SK-N-SH (cell line): ENCODE data around the gene TBC1D2B.
"Not testable (repeated sequence)": the region's sequence is repeated elsewhere in the genome, so short reads cannot be mapped to it uniquely, and the experiment has no call there.

Experiments used
- CTCF ChIP-seq: fragments of 200-600 bp; sonication (generic); IDR thresholded peaks from 2 replicates; pipeline ENCODE4 v1.6.1; 2017; ENCODE audit warnings: antibody characterized with exemption, mild to moderate bottlenecking, moderate library complexity
- FOXJ3 ChIP-seq: sonication (generic); formaldehyde crosslinking; IDR thresholded peaks from 2 replicates; pipeline ENCODE4 v1.5.1; 2020; ENCODE audit warnings: mild to moderate bottlenecking, missing genetic modification reagents
- NFIC ChIP-seq: IDR thresholded peaks from 2 replicates; pipeline ENCODE4 v1.4.0; 2012; ENCODE audit warnings: borderline replicate concordance
- RAD21 ChIP-seq: IDR thresholded peaks from 2 replicates; pipeline ENCODE4 v1.6.1; 2012; ENCODE audit warnings: mild to moderate bottlenecking, low read length
- TCF12 ChIP-seq: IDR thresholded peaks from 2 replicates; pipeline ENCODE4 v1.4.0; 2012
- USF2 ChIP-seq: fragments of 150-350 bp; IDR thresholded peaks from 2 replicates; pipeline ENCODE4 v1.6.1; 2017; ENCODE audit warnings: antibody characterized with exemption, low read length, low read depth, borderline replicate concordance

GRCh38 chr15:77951105-77951786 is 126.3 kb downstream of the TBC1D2B start:
- TF ChIP-seq RAD21; CTCF; NFIC; USF2; FOXJ3 (CRISPR knock-in tag); TCF12: not testable (repeated sequence)
